Measurements from ENCODE around the gene NHLH1.

NHLH1 gene

DNA sequence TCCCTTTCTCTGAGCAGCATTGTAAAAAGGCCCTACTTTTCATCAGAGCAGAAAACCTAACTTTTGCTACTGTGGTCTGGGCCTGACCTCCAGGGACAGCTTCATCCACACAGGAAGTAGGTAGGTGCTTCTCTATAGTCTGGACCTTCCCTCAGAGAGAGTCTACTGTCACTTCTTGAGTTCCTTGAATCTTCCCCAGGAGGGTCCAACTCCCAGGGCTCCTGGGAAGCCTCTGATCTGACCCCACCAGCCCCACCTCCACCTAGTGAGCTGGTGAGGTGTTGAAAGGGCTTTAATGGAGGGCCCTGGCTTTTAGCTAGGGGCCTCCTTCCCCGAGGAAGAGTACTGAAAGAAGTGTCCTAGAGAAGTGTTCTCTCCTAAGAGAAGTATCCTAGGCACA, 30.8 kb downstream of the NHLH1 start:
- H3K9me2 ChIP-seq (ENCODE audit: low read depth, low read length) = no peaks in the 10 kb centered on the region
- H3K4me3 ChIP-seq (ENCODE audit: low read depth, low read length, poor library complexity, severe bottlenecking) = no peak overlapping the region
- H3F3A ChIP-seq (ENCODE audit: insufficient read depth, low read length) = no peaks in the 10 kb centered on the region; the same call in 1 of the 2 replicates
- no peaks in the 10 kb centered on the region; the same call in 1 of the 2 replicates for H3K36me3 ChIP-seq (ENCODE audit: insufficient read depth, low read length)
- H2AFZ ChIP-seq (ENCODE audit: low read length) = no peak overlapping the region
- H3K9ac ChIP-seq (ENCODE audit: low read length) = no peak overlapping the region
- H3K27me3 ChIP-seq (ENCODE audit: insufficient read depth, low read length) = 0 out of 2 replicates have a peak, but pooled peaks cover 6% of the 10 kb centered on the region
- H4K20me1 ChIP-seq (ENCODE audit: insufficient read depth, low read length) = no peaks in the 10 kb centered on the region
- no peaks in the 10 kb centered on the region for H3K79me2 ChIP-seq (ENCODE audit: insufficient read depth, low read length)
- H3K4me2 ChIP-seq (ENCODE audit: low read length) = no peak overlapping the region
- peaks cover 13% of the 10 kb centered on the region for H3K4me1 ChIP-seq (ENCODE audit: insufficient read depth, low read length, severe bottlenecking)
- H3K9me3 ChIP-seq (ENCODE audit: low read length) = no peaks in the 10 kb centered on the region
- no peak overlapping the region for H3K27ac ChIP-seq (ENCODE audit: low read depth, low read length, poor library complexity, severe bottlenecking)
- TF ChIP-seq, protein P1, sequence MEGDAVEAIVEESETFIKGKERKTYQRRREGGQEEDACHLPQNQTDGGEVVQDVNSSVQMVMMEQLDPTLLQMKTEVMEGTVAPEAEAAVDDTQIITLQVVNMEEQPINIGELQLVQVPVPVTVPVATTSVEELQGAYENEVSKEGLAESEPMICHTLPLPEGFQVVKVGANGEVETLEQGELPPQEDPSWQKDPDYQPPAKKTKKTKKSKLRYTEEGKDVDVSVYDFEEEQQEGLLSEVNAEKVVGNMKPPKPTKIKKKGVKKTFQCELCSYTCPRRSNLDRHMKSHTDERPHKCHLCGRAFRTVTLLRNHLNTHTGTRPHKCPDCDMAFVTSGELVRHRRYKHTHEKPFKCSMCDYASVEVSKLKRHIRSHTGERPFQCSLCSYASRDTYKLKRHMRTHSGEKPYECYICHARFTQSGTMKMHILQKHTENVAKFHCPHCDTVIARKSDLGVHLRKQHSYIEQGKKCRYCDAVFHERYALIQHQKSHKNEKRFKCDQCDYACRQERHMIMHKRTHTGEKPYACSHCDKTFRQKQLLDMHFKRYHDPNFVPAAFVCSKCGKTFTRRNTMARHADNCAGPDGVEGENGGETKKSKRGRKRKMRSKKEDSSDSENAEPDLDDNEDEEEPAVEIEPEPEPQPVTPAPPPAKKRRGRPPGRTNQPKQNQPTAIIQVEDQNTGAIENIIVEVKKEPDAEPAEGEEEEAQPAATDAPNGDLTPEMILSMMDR (IDR thresholded peaks at IDR 0.05; ENCODE audit: low read length) = no peak
- TF ChIP-seq EZH2 (IDR thresholded peaks at IDR 0.05; ENCODE audit: borderline replicate concordance, low read length) = no peak

DNA sequence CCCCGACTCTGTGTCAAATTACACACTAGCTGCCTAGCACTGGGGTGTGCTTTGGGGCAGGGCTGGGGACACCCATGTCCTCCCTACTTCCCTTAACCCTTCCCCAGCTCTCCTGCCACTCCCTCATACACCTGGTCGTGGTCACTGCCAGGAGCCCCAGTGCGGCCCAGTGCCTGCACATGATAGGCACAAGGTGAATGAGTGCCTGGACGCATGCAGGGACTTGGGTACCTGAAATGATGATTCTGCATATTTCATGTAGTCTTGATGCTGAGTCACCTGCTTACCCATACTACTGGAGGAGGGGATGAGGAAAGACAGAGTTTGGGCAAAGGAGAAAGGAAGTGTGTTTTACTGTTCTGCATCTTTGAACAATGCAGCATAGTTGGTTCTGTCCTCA, 32.0 kb downstream of the NHLH1 start:
- Histone ChIP-seq H3K27ac (ENCODE audit: low read depth, low read length, poor library complexity, severe bottlenecking) (no peak overlapping the region), H3K36me3 (ENCODE audit: insufficient read depth, low read length) (no peaks in the 10 kb centered on the region), H3K4me3 (ENCODE audit: low read depth, low read length, poor library complexity, severe bottlenecking) (no peak overlapping the region), H3K27me3 (ENCODE audit: insufficient read depth, low read length) (0 out of 2 replicates have a peak, but pooled peaks cover 6% of the 10 kb centered on the region), H3K9ac (ENCODE audit: low read length) (no peak overlapping the region), H3K9me2 (ENCODE audit: low read depth, low read length) (no peaks in the 10 kb centered on the region), H3K4me1 (ENCODE audit: insufficient read depth, low read length, severe bottlenecking) (peaks cover 13% of the 10 kb centered on the region), H3K4me2 (ENCODE audit: low read length) (no peak overlapping the region), H3K79me2 (ENCODE audit: insufficient read depth, low read length) (no peaks in the 10 kb centered on the region), H4K20me1 (ENCODE audit: insufficient read depth, low read length) (no peaks in the 10 kb centered on the region), H3K9me3 (ENCODE audit: low read length) (no peaks in the 10 kb centered on the region), H2AFZ (ENCODE audit: low read length) (no peak overlapping the region), H3F3A (ENCODE audit: insufficient read depth, low read length) (no peaks in the 10 kb centered on the region)
- TF ChIP-seq, protein P1 (IDR thresholded peaks at IDR 0.05; ENCODE audit: low read length) = no peak
- TF ChIP-seq EZH2 (IDR thresholded peaks at IDR 0.05; ENCODE audit: borderline replicate concordance, low read length) = no peak

DNA sequence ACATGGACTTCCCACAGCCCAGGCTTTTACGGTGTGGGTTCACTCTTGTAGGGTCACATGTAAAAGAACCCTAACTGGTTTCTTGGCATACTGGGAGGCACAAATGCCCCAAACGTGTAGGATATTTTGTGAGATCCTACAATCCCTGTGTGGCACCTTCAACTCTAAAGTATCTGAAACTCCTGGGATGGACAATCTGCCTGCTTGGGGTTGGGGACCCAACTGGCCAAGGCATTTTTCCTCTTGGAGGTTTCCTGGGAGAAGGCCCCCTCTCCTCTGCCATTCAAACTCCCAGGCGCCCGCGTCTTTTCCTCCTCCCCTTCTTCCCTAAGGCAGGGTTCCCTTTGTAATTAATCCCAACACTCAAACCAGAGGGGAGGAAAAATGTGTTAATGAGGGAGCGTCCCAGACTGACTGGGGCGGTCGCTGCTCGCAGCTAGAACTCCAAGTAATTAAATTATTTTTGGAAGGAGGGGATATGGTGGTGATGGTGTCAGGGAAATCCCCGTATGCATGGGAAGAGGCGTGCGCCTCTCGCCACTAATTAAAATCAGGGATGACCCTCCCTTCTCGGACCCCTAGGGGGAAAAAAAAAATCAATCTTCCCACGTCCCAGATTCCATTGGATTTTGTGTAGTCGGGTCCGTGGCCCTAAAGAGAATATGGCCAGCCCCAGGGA, 32.8 kb downstream of the NHLH1 start:
- Histone ChIP-seq H3K27me3 (ENCODE audit: insufficient read depth, low read length) (0 out of 2 replicates have a peak, but pooled peaks cover 6% of the 10 kb centered on the region), H3K9me2 (ENCODE audit: low read depth, low read length) (no peaks in the 10 kb centered on the region), H3K4me3 (ENCODE audit: low read depth, low read length, poor library complexity, severe bottlenecking) (peak overlapping the region; percentile 53), H3K4me2 (ENCODE audit: low read length) (peak overlapping the region; percentile 66), H3K79me2 (ENCODE audit: insufficient read depth, low read length) (no peaks in the 10 kb centered on the region), H3K9me3 (ENCODE audit: low read length) (no peaks in the 10 kb centered on the region), H2AFZ (ENCODE audit: low read length) (no peak overlapping the region), H3F3A (ENCODE audit: insufficient read depth, low read length) (no peaks in the 10 kb centered on the region), H3K27ac (ENCODE audit: low read depth, low read length, poor library complexity, severe bottlenecking) (no peak overlapping the region), H3K9ac (ENCODE audit: low read length) (peak overlapping the region; percentile 53; the same call in 1 of the 2 replicates), H4K20me1 (ENCODE audit: insufficient read depth, low read length) (no peaks in the 10 kb centered on the region), H3K4me1 (ENCODE audit: insufficient read depth, low read length, severe bottlenecking) (peaks cover 13% of the 10 kb centered on the region), H3K36me3 (ENCODE audit: insufficient read depth, low read length) (no peaks in the 10 kb centered on the region)
- TF ChIP-seq, protein P1 (IDR thresholded peaks at IDR 0.05; ENCODE audit: low read length) = no peak
- TF ChIP-seq EZH2 (IDR thresholded peaks at IDR 0.05; ENCODE audit: borderline replicate concordance, low read length) = no peak

Data from OCI-LY1 (cell line).